ENCODE measurements around the gene ARHGEF10L.

The ARHGEF10L gene

DNA sequence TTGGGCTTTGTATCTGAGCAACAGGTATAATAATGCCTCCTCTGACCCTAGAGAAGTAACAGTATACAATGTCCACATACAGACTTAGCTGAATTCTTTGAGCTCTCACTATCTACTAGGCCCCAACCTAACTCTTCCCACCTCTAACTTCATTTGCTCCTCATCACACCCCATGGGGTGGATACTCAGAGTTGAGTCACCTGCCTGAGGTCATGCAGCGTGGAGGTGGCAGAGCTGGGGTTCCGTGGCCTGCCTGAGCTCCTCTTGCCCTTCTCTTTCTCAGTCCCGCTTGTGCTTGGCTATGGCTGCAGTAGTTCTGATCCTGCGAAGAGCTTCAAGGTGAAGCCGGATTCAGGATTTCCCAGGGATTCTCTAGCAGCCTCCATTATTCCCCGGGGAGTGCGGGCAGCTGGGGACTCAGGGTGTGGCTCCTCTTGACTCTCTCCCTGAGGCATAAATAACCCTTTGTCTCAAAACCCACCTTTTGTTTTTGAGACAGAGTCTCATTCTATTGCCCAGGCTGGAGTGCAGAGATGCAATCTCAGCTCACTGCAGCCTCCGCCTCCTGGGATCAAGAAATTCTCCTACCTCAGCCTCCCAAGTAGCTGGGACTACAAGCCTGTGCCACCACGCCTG lies 185.7 kb downstream of the ARHGEF10L start:
- intact Hi-C loops (cut with DNase I; ENCODE audit: low total_unique reads) = no loop called here
- Histone ChIP-seq H3K27ac (no peak overlapping the region), H3K4me1 (no peaks in the 10 kb centered on the region), H3K4me3 (no peak overlapping the region), H3K27me3 (peaks cover 0 to 48% of the 10 kb centered on the region in 2 donors), H3K9me3 (no peaks in the 10 kb centered on the region), H3K36me3 (no peaks in the 10 kb centered on the region)
- TF ChIP-seq, protein P1, sequence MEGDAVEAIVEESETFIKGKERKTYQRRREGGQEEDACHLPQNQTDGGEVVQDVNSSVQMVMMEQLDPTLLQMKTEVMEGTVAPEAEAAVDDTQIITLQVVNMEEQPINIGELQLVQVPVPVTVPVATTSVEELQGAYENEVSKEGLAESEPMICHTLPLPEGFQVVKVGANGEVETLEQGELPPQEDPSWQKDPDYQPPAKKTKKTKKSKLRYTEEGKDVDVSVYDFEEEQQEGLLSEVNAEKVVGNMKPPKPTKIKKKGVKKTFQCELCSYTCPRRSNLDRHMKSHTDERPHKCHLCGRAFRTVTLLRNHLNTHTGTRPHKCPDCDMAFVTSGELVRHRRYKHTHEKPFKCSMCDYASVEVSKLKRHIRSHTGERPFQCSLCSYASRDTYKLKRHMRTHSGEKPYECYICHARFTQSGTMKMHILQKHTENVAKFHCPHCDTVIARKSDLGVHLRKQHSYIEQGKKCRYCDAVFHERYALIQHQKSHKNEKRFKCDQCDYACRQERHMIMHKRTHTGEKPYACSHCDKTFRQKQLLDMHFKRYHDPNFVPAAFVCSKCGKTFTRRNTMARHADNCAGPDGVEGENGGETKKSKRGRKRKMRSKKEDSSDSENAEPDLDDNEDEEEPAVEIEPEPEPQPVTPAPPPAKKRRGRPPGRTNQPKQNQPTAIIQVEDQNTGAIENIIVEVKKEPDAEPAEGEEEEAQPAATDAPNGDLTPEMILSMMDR (IDR thresholded peaks at IDR 0.05) = no peak
- no peak for DNase-seq

DNA sequence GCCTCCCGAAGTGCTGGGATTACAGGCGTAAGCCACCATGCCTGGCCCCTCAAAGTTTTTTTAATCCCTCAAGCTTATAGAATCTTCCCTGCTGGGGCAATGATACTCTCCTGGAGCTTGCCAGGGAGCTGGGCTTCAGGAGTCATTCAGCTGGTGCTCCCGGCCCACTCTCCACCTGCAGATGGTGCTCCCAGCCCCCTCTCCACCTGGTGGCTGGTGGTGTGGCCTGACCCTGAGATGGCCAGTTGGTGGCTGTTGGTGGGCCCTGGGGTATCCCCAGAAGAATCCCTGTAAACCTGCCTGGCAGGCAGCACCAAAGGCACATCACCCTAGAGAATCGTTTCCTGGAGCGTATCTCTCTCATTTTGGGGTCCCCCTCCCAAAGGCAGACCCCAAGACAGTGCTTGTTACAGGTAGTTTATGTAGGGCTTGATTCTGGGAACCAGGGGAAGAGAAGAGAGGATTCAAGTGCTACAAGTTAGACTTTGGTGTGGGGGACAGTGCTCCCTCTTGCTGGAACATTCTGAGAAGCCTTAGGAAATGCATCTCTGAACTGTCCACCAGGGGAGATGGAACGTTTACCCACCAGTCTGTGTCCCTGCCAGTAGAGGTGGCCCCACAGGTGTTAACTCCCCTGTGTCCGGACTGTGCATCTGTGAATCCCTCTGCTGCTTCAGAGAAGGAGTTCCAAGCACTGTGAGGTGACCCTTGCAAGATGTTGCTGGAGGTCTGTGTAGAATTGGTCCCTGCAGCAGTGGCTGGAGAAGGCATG lies 186.5 kb downstream of the ARHGEF10L start:
- TF ChIP-seq, protein P1 (IDR thresholded peaks at IDR 0.05) = no peak
- Histone ChIP-seq H3K4me1 (no peaks in the 10 kb centered on the region), H3K4me3 (no peak overlapping the region), H3K27me3 (peaks cover 0 to 52% of the 10 kb centered on the region in 2 donors), H3K36me3 (no peaks in the 10 kb centered on the region), H3K9me3 (no peaks in the 10 kb centered on the region), H3K27ac (no peak overlapping the region)
- DNase-seq = no peak
- intact Hi-C loops (cut with DNase I; ENCODE audit: low total_unique reads) = no loop called here

DNA sequence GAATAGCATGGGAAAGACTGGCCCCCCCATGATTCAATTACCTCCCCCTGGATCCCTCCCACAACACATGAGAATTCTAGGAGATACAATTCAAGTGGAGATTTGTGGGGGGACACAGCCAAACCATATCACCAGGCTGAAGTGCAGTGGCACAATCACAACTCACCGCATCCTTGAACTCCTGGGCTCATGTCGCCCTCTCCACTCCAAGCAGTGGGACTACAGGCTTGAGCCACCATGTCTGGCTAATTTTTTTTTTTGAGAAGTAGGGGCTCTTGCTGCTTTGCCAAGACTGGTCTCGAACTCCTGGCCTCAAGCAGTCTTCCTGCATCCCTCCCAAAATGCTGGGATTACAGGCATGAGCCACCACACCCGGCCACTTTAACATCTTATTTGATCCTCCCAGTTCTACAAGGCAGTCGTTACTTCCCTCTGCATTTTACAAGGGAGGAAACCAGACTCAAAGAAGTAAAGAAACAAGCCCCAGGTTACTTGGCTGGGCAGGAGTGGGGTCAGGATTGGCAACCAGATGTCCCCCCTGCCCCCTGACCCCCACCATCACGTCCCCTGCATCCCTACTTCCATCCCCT lies 188.7 kb downstream of the ARHGEF10L start:
- H3K27me3 ChIP-seq = peaks cover 0 to 51% of the 10 kb centered on the region in 2 donors
- TF ChIP-seq, protein P1 (IDR thresholded peaks at IDR 0.05) = peak in 1 of 2 experiments; percentile 5
- no peaks in the 10 kb centered on the region for H3K36me3 ChIP-seq
- no peaks in the 10 kb centered on the region for H3K9me3 ChIP-seq
- no peak overlapping the region for H3K27ac ChIP-seq
- no peaks in the 10 kb centered on the region for H3K4me1 ChIP-seq
- no peak for DNase-seq
- H3K4me3 ChIP-seq = no peak overlapping the region
- intact Hi-C loops (cut with DNase I; ENCODE audit: low total_unique reads) = no loop called here

DNA sequence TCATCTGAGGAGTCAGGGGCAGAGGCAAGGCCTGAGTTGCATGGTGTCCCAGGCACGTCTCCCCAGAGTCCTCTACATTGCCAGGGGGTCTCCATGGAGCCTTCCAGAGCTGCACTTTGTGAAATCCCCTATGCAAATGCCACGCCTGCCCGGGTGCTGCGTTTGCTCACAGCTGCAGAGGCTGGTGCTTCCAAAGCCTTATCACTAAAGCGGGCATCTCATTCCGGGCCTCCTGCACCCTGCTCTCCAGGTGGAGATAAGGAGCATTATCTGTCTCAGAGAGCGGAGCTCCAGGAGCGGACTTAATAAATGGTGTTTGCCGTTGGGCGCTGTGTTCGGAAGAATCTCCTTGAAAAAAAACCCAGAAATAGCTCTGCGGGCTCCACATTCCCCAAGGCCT lies 189.8 kb downstream of the ARHGEF10L start:
- H3K36me3 ChIP-seq = no peaks in the 10 kb centered on the region
- intact Hi-C loops (cut with DNase I; ENCODE audit: low total_unique reads) = no loop called here
- H3K9me3 ChIP-seq = no peaks in the 10 kb centered on the region
- no peak overlapping the region for H3K27ac ChIP-seq
- TF ChIP-seq, protein P1 (IDR thresholded peaks at IDR 0.05) = no peak
- peaks cover 0 to 42% of the 10 kb centered on the region in 2 donors for H3K27me3 ChIP-seq
- H3K4me1 ChIP-seq = no peaks in the 10 kb centered on the region
- DNase-seq = no peak
- H3K4me3 ChIP-seq = no peak overlapping the region

DNA sequence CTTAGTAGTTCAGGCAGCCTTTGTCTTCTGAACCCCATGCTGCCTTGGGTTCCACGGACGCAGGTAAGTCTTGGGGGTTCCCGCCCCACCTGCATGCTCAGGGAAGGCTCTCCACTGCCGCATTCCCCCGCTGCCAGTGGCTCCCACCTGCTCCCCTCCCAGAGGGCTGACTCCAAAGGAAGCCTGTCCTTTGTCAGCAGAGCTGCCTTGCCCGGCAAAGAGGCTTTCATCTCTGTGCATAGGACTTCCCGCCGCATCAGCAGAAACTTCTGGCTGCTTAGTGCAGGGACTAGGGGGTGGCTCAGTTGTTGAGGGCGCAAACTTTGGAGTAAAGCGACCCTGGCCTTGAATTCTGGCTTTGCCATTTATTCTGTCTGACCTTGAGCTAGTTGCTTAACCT lies 190.4 kb downstream of the ARHGEF10L start:
- Histone ChIP-seq H3K27ac (no peak overlapping the region), H3K4me1 (no peaks in the 10 kb centered on the region), H3K36me3 (no peaks in the 10 kb centered on the region), H3K4me3 (no peak overlapping the region), H3K9me3 (no peaks in the 10 kb centered on the region), H3K27me3 (peaks cover 0 to 42% of the 10 kb centered on the region in 2 donors)
- TF ChIP-seq, protein P1 (IDR thresholded peaks at IDR 0.05) = no peak
- no peak for DNase-seq
- intact Hi-C loops (cut with DNase I; ENCODE audit: low total_unique reads) = no loop called here
